NCI-H510A (cell line): ENCODE data around the gene ZMYND10.

Experiments used
- DNase-seq: peaks from one replicate; lab custom pipeline; 2025; lab: John Stamatoyannopoulos, UW

Gene ZMYND10

GRCh38 chr3:50302095-50303012 lies 43.2 kb downstream of the ZMYND10 start:
- DNase-seq = no peak

DNA sequence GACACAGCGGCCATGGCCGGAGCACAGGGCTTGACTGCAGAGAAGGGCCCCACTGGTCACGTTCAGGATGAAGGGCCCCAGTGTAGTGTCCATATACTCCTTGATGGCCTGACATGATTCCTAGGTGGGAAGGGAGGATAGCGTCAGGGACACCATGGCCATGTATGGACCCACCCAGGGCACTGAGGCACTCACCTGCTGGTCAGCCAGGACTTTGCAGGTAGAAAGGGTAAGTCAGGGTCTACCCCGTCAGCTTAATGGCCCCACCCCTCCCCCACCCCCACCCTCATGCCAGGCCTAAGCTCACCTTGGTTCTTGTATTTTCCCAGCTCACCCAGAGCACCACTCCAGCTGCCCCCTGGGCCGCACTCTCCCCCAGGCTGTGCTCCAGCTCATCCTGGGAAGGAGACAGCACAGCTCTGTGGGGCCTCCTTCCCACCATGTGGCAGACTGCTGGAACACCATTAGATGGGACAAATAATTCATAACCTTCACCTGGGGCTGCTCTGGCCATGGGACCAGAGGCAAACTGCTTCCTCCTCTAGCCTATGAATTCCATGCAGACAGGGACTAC lies 44.8 kb downstream of the ZMYND10 start:
- DNase-seq = no peak

DNA sequence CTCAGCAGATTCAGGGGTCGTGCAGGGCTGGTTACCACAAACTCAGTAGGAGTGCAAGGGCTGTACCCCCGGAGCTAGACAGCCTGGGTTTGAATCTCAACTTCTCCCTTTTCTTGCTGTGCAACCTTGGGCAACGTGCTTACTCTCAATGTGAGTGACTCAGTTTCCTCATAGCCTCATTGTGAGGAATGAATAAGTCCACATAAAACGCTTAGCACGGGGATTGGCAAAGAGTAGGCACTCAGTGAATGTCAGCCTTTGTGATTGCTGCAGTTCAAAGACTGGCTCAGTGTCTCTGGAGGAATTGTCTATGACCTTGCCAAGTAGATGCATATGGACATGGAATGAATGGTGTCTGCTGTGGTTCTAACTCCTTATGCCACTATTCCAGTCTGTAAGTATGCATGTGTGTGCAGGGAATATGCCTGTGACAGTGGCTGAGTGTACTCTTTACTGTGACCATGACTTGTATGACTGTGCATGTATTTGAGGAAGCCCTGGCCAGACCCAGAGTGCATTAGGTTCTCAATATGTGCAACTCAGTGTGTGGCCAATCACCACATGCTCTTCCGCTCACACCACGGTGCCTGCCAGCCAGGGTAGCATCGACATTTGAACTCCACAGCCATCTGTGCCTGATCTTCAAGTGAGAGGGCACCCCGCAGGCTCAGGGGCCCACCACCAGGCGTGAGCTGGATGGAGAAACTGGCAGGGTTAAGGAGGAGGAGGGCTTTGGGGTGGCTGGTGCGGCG lies 45.4 kb downstream of the ZMYND10 start:
- DNase-seq = no peak

DNA sequence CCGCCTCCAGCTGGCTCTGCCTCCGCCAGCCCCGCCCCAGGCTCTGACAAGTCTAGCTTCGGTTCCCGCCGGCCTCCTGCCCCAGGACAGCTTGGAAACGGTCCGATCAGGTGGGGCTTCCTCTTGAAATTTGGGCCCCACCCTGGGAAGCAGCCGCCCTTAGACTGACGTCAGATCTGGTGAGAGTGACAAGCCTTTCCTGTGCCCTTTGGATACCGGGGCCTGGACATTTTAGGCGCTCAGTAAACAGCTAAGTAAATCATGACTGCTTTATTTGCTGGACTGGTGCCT lies 45.9 kb downstream of the ZMYND10 start:
- no peak for DNase-seq

DNA sequence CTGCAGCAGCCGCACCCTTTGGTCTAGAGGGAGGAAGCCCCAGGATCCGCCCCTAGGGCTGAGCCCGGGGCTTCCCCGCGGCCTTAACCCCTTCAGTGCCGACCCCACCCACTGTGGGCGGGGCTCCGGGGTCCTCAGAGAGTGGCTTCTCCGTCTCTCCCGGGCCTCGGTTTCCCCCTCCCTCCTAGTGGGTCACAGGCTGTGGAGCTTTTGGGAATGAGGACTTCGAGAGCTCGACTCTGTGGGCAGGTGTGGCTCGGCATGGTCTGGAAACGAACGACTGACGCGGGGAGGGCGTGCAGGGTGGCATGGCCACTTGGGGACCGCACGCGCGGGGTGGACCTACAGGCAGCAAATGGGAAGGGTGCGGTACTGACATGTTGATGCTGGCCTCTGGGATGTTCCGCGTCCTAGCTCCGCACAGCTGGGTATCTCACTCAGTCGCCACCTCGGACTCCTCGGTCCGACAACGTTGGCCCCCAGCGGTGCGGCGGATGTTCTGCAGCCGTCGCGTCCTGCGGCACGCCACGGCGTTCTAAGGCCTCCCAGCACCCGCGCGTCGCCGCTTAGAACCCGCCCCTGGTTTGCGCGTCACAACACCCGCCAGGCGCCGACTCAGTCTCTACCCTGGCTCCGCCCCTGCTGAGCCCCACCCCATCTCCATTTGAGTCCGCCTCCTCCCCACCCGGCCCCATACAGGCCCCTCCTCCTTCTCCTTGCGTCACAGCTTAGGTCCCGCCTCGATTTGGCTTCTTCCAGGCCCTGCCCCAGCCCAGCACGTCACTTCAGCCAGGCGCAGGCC lies 46.5 kb downstream of the ZMYND10 start, which contains the start of the genes HYAL3 and NAA80:
TSS of gene HYAL3 (minus strand) at position 570 of the 802 bp plus-strand sequence. CDS start 3,803 bp downstream, outside the sequence.
TSS of gene NAA80 (minus strand) at position 570 of the 802 bp plus-strand sequence. CDS start 1,942 bp downstream, outside the sequence.
- peak; percentile 91 for DNase-seq

DNA sequence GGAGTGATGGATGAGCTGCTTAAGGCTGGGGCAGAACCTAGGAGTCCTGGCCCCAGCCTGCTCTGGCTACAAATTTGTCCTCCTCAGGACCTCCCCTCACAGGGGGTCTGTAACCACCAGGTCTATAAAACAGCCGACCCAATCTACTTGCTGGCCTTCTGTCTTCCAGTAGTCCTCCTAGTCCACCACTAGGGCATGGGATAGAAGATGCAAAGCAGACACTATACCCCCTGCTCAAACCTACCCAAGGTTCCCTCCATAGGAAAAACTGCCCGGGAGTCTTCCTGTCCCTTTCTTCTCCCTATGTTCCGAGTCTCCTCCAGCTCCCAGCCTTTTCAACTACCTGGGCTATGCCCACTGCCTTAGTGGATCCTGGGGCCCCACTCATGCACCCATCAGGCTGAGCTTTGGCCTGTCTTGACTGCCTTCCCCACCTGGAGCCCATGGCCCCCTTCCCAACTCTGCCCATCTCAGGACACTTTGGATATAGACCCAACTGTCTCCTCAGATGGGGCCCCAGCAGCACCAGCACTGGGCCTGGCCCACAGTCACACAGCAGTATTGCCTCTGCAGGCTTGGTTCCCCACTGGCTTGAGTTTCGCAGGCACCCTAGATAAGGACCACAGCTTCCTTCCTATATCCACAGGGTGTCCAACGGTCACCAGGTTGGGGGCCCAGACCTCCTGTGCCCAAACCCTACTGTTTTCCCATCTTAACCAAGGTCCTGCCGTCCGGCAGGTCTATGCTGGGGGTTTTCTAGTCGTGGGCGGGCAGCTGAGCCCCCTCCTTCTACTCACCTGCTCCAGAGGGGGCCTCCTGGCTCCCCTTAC lies 47.4 kb downstream of the ZMYND10 start:
- DNase-seq = no peak

- no peak for DNase-seq
Observed at GRCh38 chr3:50297384-50297775, 48.2 kb downstream of the ZMYND10 start.

DNA sequence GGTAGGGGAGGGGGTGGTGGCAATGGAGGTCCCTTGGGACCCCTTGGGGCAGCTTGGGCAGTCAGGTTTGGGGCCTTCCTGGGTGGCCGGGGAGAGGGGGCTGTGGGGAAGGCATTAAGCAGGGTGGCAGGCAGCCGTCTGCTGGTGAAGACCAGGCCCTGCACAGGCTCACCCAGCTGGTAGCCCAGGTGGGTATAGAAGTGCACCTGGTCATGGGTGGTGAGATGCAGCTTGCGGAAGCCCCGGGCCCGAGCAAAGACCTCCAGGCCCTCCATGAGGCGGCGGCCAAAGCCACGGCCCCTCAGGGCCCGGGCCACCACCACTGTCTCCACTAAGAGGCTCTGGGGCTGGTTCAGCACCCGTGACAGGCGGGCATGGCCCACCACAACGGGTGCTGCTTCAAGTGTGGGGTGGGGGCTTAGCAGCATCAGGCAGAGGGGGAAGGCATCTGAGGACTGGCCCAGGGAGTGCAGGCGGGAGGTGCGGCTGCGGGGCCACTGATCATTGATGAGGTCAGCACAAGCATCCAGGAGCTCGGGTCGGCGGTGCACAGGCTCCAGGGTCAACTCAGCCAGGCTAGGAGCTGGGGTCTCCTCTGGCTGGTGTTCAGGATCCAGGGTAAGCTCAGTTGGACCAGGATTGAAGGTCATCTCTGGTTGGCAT lies 48.7 kb downstream of the ZMYND10 start:
- no peak for DNase-seq

DNA sequence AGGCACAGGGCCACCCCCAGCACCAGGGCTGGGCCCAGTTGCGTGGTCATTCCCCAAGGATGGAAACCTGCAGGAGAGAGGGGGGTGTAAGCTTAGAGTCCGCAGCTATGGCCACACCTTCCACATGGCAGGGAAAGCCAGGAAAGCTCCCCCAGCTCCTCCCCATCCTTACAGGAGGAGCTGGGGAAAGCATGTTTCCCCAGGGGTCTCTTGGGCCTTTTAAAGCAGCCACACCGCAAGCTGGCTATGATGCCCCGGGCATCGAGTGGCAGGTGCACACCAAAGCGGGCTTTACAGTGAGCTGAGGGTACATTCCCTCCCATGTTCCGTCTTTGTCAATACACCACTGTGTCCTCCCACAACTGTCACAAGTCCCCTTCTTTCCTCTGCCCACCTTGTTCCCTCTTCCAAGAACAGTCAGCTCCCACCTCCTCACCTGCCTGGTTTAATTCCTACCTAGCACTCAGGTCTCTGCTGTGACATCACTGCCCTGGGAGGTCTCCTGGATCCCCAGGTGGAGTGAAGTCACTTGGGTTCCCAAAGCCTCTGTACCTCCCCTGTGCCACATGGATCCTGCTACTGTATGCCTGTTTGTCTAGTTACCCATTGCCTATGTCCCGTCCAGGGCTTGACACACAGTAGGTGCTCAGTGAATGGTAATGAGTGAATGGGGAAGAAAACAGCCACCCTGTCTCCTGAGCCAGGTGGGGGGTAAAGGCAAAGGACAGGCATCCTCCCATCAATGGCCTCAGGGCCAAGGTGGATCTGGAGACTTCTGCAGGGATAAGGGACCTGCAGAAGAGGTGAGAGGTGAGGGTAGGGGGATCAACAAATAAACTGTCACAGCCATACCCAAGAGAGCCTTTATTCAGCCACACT lies 49.7 kb downstream of the ZMYND10 start:
- DNase-seq = no peak

DNA sequence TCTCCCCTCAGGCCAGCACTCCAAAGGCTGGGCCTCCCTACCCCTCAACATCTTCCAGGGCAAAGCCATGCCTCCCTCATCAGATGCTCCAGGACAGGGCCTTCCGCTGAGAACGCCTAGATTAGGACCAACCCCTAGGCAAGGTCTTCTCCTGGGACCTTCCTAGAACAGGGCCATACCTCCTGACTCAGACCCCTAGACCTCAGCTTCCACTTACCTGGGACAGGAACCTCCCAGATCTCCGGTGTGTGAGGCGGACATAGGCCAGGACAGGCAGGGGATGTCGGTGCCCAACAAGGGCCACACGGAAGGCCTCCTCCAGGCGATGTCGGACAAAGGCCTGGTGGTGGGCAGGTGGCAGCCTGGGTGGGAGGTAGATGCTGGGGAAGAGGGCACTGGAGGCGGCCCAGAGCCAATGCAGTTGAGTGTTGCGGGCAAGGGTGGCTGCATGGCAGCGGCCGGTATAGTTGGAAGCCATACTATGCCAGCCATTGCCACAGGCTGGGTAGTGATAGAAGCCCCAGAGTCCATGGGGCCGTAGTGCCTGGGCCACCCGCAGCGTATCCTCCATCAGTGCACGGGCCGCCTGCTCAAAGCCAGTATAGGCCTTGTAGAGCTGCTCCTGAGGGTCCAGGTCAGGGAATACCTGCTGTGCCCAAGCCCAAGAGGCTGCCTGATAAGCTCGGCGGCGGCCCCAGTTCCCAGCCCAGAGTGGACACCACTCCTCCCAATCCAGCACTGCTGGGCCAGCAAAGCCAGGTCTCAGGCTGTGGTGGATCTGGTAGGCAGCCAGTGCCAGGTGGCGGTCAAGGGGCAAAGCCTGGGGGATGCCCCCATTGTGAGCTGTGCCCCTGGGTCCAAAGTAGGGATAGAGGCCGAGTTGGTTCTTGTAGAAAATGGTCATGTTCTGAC lies 50.8 kb downstream of the ZMYND10 start:
- DNase-seq = no peak

DNA sequence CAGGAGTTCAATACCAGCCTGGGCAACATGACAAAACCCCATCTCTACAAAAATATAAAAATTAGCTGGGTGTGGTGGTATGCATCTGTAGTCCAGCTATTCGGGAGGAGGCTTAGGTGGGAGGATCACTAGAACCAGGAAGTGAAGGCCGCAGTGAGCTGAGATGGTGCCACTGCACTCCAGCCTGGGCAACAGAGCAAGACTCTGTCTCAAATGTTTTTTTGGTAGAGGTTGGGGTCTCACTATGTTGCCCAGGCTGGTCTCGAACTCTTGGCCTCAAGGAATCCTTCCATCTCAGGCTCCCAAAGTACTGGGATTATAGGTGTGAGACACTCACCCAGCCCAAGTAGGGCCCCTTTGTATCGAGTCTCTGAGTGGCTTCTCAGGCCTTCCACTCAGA lies 51.4 kb downstream of the ZMYND10 start:
- DNase-seq = no peak

- no peak for DNase-seq
Observed at GRCh38 chr3:50293079-50293801, 52.3 kb downstream of the ZMYND10 start.

- DNase-seq = peak; percentile 86
Observed at GRCh38 chr3:50292159-50293078, 53.1 kb downstream of the ZMYND10 start, which contains the start of gene IFRD2. IFRD2 (minus strand) TSS chr3:50292429; CDS start chr3:50292274, 155 bp downstream.
